Stimulated activated CD4-positive, alpha-beta T cell treated with anti-CD3 and anti-CD28 coated beads, Interleukin-15, amount 100 ng/mL, for 1 hour (primary cell): ENCODE measurements around the gene AP1G1.
"Not testable (repeated sequence)": the region's sequence is repeated elsewhere in the genome, so short reads cannot be mapped to it uniquely, and the experiment has no call there.

Source experiments
- DNase-seq, 2 donors: peaks; one replicate each; pipeline ENCODE4 v3.0.0-alpha.2; 2020; ENCODE audit warnings: low read depth in 1 of 2, low spot score in 1 of 2

The AP1G1 gene

DNA sequence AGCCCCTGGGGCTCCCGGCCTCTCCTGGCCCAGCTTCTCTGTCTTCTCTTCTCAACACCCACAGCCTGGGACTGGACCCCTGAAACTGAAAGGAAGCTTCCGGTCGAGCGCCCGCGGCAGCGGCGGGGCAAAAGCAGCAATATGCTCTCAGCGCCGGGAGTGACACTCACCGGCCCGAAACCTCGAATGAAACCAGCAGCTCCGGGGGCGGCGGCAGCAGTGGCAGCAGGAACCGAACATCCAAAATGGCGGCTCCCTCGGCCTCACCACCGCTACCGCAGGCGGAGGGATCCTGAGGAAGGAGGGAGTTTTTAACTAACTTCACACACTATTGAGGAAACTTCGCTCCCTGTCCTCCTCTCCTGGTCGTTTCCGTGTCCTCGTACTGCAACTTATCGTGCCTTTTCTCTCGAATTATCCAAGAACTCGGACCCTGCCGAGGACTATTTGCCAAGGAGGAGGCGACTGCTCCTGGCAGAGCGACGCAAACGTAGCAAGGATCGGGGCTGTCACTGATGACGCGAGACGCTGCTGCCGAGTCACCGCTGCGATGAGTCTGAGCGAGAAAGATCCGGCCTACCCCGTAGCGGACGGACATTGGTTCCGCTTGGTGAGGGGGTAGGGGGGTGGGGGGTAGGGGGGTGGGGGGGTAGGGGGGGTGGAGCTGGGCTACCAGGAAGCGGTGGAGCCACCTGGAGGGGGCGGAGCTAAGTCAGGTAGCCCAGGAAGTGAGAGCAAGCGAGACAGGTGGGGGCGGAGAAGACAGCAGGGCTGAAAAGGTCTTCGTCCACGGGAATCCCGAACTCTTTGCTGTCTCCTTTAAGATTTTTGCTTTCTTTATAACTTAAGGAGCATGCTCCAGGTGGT lies at the start of gene AP1G1:
TSS of gene AP1G1 (minus strand) at position 242 of the 867 bp plus-strand sequence. CDS start 19,355 bp downstream, outside the sequence.
- DNase-seq: peak; percentile 82 to 84

DNA sequence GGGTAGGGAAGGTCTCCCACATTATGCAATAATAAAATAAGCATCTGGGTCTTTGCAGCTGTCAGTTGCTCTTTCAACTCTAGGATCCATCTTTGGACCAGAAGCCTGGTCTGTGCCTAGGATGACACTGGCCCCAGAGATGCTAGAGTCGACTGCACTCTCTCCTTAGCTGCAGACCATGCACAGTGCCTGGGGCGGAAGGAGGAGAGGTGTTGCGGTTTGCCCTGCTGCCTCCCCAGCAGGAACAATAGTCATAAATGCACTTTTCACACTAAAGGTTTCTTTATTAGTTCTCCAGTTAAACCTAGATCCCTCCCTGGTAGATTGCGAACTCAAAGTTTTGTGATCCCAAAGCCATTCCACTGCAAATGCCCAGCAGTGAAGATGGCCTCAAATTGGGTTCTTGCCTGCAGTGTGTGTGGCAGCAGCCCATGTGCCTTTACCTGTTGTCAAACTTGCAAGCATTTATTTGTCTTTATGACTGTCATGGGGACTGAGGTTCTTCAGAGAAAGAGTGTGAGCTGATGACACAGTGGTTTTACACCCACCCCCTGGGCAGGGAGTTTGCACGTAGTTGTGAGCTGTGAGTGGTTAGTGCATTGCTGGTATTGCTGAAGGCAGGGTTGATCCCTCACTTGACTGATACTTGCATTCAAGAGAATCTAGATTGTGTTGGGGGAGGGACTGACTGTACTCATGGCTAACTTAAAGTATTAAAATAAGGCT lies 47.5 kb upstream of the AP1G1 start:
- no peak for DNase-seq

DNA sequence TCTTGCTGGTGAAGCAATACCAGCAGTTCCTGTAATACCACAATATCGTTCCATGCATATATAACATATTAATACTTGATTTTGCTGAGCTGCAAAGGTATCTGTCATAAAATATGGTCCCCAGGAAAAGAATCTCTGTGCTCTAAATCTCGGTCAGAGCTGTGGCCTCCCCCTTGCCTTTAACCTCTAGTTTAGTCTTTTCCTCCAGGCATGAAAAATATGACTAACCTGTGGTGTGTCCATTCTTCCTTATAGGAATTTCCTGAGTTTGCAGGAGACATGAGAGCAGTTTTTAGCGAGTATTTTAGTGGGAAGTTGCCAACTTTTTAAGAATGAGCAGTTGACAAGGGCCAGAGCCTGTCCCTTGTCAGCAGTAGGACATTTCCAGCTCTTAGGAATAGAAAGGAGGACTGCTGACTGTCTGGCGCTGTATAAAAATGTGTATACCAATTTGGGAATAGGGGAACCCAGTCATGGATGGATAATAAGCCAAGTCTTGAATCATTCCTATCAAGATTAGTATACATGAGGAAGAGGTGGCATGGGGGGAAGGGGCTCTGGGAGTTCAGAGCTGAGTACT lies 45.8 kb upstream of the AP1G1 start:
- DNase-seq: no peak

DNA sequence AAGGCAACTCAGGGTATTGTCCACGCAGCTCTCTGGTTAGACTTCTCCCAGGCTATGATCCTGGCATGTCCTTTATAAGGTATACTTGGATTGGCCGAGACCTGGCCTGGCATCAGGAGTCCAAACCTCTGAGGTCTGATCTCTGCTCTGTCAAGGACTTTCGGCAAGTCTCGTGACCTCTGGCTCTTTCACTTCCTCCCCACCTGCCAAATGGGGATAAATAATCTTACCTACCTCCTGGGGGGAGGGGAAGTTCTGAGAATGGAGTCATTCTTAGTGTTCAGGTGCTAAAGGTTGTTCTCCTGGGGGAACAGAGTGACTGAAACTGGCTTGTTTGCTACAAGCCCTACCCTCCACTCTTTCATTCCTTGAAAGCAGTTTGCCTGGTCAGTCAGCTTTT lies 44.8 kb upstream of the AP1G1 start:
- DNase-seq: no peak

DNA sequence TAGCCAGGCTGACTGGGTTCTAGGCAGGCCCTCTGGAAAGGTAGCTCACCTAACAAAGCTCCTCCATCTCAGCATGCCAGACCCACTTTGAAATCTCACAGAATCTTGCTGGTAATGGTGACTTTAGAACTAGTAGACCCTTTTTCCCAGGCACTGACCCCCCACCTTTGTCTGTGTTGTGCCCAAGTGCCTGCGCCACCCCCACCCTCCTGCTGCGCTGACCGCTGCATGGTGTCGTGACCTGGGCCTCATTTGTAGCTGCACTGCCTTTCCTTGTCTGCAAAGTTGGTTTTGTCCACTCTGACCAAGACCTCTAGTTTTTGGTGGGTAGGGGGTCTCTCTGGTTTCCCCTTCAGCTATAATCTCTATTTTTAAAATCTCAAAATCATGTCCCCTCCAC lies 43.9 kb upstream of the AP1G1 start:
- no peak for DNase-seq

DNA sequence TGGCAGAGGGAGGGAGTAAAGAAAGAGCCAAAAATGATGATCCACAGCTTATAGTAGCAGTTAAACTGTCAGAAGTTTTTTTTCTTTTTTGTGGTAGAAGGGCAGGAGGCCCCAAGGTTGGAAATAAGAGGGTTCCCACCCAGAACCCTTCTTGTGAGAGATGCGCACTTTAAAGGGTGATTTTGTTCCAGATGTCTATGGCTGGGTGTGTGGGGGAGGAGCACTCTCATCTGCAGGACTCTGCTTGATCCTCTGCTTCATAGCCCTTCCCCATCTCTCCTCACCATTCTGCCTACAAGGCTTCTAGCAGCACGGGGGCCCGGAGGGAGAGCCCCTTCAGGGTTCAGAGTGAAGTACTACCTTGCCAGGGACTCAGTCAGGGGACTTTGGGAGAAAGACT lies 43.5 kb upstream of the AP1G1 start:
- no peak for DNase-seq

DNA sequence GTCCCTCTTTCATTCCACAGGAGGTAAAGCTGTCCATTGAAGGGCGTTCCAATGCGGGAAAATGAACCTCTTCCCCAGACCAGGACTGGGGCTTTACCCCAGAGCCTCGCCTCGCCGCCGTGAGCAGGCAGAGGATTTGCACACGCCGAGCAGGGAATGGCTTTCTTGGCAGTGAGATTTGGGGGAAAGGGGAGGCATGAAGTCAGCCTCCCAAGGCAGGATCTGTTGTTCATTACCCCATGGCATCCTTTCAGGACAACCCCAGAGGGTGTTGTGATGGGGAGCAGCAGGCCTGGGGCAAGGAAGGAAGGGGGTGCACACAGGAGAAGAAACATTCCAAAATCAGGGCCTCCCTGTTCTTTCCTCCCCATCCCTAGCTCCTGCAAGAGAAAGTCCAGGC lies 43.1 kb upstream of the AP1G1 start:
- DNase-seq: no peak

DNA sequence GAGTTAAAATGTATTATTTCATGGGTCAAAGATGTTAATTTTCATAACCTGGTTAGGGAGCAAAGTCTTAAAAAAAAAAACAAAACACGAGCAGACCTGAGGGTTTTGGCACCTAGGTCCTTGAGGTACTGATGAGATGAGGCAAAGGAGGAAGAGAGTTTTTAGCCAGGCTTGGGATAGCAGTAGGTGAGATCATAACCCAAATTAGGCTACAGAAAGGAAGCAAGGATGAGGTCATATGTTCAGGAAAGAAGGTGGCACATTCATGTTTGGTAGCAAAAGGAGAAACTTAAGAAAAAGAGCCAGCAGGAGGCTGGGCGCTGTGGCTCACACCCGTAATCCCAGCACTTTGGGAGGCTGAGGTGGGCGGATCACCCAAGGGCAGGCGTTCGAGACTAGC lies 40.0 kb upstream of the AP1G1 start:
- no peak for DNase-seq

DNA sequence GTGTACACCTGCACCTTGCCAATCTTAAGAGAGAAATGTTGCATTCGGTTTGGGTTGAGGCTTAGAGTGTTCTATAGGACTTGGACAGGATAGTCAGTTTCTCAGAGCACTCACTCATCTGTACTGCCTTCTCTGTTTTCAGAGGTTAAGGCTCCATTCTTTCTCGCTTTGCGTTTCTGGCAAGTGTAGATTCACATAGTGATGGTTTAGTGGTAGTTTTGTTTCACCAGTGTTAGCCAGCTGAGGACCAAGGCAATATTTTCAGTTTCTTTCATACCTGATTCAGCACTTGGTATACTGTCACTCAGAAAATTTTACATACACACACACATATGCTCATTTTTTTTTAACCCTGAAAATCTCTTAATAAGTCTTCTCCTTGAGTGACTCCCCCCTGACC lies 38.5 kb upstream of the AP1G1 start:
- no peak for DNase-seq

DNA sequence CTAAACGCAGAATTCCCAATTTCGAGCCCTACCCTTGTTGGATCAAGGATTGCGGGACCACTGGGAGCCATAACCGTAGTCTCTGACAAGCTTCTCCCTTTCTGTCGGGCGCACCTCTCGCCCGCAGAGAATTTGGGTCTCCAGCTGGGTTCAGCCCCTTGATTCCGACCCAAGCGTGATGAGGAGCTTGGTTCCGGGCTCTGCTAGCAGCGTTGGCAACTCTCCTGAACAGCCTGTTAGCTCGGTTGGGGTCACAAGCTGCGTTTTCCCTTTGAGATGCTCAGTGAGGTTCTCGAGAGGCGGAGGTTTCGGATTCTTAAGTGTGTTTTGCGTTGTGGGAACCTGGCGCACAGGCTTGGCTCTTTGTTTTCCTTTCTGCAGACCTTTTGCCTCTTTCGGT lies 37.8 kb upstream of the AP1G1 start:
- DNase-seq: no peak

DNA sequence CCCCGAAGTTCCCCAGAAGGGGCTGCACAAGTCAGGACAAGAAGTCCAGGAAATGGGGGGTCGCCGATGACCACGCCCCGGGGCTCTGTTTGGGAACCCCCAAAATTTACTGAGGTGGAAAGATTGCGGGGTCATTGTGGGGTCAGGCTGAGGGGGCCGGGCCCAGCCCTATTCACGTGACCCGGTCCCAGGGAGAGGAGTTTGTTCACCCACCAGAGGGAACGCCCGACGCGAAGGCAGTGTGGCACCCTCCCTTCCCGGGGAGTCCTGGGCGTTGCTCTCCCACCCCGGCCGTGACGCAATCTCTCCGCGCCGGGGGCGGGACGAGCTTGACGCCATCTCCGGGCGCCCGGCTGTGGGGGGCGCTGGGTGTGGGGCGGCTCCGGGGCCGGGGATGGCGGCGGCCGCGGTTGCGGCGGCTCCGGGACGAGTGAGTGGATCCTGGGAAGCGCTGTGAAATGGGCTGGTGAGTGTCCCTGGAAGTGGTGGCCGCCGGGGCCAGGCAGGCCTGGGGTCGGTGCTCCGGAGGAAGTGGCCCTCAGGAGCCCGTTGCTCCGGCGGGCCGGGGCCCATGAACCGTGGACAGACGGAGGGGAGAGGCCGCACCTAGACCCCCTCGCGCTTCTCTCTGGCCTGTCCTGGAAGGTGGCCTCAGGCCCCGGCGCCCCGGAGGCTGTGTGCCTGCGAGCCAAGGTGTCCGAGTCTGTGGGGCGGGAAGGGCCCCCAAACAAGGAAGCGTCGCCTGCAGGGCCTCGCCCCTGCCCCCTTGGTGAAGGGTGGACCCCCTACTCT lies 37.2 kb upstream of the AP1G1 start, which contains the start of gene ATXN1L:
TSS of gene ATXN1L (plus strand) at position 338 of the 792 bp plus-strand sequence. CDS start 3,765 bp downstream, outside the sequence.
- DNase-seq: peak; percentile 88 to 96

DNA sequence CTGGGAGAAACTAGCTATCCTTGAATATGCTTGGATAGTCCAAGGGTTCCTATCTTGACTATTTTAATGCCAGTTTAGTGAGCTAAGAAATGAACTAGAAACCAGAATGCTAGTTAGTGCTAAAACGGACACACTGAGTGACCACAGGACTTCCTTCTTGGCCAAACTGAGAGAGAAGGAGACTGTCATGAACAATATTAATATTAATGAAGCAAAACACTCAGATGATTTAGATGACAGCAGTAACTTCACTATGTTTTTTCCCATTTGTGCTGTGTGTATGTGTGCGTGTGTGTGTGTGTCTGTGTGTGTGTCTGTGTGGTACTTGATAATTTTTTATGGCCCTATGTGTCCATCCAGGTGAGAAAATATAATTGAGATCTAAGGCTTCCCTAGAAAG lies 34.9 kb upstream of the AP1G1 start:
- DNase-seq: no peak

DNA sequence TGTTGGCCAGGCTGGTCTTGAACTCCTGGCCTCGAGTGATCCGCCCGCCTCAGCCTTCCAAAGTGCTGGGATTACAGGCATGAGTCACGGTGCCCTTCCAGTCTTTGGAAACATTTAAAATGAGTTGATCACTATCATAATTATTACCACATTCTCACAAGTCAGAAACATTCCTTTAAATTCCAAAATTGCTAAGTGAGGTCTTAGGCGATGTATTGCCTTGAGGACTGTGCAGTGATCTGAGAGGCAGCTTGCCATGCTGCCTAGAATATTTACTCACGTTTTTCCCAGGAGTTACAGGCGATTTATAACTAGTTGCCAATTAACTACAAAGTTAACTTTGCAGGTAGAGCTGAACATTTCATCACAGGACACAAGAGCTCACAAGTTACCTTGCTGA lies 31.4 kb upstream of the AP1G1 start:
- no peak for DNase-seq

DNA sequence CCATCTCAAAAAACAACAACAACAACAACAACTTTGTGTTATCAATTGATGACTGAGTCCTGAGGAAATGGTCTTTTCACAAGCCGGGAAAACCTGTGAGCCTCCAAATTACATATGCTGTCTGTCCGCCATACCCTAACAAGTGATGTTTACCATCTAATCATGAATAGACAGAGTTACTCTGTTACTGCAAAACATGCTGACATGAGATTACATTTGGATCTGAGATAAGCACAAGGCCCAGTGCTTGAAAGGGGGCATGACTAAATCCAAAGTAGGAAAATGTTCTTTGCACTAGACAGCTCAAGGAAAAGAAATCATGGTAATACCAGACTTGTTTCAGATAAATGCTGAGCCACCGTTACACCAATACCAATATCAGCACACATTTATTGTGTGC lies 28.5 kb upstream of the AP1G1 start:
- DNase-seq: no peak

DNA sequence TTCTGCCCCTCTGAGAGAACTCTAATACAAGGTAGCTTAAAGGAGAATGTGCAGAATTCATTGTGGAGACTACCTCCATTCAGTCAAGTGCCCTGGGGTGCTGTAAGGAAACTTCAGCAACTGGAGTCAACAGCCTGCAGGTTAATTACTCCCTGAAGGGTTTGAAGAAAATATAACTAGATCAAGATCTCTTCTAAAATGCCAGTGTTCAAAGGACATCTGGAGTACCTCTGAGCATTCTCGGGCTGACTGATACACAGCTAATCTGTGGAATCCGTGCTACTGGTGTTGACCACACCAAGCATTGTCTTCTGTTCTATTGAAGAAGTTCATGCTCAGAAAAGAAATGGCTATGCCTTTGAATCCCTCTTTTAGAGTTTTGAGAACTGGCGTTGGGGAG lies 25.7 kb upstream of the AP1G1 start:
- no peak for DNase-seq

DNA sequence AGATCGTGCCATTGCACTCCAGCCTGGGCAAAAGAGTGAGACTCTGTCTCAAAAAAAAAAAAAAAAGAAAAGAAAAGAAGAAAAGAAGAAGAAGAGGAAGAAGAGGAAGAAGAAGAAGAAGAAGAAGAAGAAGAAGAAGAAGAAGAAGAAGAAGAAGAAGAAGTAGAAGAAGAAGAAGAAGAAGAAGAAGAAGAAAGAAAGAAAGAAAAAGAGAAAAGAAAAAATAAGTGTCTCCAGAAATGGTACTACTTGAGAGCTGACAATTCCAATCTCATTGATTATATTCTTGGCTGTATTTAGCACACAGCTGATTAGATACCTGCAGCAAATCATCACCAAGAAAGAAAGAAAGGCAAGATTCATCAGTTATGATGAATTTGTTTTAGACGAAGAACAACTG lies 23.5 kb upstream of the AP1G1 start:
- DNase-seq: not testable (repeated sequence)

DNA sequence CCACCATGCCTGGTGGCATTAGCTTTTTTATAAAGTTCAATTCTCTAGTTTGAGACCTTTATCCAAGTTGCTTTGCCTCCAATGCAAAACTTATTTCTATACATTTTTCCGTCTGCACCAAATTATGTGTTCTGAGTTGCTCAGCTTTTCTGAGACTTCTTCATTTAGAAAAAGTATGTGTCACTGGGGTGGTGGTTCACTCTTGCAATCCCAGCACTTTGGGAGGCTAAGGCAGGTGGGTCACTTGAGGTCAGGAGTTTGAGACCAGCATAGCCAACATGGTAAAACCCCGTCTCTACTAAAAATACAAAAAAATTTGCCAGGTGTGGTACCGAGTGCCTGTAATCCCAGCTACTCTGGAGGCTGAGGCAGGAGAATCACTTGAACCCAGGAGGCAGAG lies 23.1 kb upstream of the AP1G1 start:
- not testable (repeated sequence) for DNase-seq

DNA sequence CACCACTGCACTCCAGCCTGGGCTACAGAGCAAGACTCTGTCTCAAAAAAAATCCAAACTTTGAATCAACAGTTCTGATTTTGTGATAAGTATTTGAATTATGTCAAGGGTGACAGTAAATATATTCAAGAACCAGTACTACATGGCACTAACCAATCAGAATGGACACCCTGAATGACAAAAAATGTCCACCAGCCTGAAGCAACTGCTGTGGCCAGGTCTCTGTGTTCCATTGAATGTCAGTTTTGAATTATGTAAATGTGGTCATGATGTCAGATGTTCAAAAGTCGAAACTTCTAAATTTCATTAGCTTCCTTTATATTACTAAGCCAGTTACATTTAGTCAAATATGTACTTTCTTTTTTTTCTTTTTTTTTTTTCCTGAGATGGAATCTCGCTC lies 21.7 kb upstream of the AP1G1 start:
- DNase-seq: no peak

DNA sequence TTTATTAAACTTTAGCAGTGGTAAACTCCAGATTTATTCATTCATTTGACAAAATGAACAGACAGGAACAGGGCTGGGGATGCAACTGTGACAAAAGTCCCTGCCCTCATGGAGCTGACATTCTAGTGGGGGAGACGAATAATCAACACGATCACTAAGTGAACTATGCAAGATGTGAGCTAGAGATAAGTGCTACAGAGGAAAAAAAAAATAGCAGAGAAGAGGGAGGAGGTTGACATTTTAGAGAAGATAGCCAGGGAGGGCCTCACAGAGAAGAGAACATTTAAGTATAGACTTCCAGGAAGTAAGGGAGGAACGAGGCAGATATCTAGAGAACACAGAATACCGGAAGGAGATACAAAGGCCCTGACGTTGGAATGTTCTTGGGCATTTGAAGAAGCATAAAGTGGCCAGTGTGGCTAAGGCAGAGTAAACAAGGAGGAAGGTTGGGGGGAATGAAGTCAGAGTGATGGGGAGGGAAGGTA lies 17.9 kb upstream of the AP1G1 start:
- DNase-seq: no peak

DNA sequence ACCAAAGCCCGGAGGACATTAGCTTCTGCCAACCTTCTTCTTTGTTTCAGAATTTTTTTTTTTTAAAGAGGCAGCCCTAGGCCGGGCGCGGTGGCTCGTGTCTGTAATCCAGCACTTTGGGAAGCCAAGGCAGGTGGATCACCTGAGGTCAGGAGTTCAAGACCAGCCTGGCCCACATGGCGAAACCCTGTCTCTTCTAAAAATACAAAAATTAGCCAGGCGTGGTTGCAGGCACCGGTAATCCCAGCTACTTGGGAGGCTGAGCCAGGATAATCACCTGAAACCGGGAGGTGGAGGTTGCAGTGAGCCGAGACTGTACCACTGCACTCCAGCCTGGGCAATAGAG lies 8.5 kb upstream of the AP1G1 start:
- not testable (repeated sequence) for DNase-seq

DNA sequence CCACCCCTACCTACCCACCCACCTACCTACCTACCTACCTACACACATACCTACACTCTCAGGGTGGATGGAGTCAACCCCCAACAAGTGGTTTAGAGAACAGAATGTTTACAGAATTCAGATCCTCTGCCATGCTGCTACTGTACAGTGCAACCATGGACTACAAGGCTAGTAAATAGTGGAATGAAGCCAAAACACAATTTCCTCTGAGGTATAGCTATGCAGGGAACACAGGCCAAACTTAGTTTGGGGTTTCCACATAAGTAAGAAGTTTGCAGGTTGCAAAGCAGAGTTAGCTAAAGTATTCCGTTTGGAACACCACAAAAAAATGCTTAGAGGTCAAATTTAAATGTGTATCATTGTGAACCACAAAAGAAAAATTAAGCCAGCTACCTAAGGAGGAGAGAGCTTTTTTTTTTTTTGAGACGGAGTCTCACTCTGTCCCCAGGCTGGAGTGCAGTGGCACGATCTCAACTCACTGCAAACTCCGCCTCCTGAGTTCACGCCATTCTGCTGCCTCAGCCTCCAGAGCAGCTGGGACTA lies 2.7 kb upstream of the AP1G1 start:
- no peak for DNase-seq
